Measurements from ENCODE around the gene ARID1A. TPM values are rescaled to one million over a fixed set of nuclear protein-coding genes. Genes with fewer than 3 reads are reported as not detected.
A peak's percentile ranks its signal among the peaks of the same experiment; 100 is the strongest.

Gene ARID1A
- total and polyA plus RNA-seq, 9 of the 15 experiments (the other 6 are each of a cell fraction or from before 2014, with no cell fraction given), result 8.3 to 88.3 (median 22.5) TPM

- TF ChIP-seq GTF3C2 (IDR thresholded peaks at IDR 0.05; ENCODE audit: borderline replicate concordance, extremely low read depth, insufficient read length), result no peak
- TF ChIP-seq KLF1 (tag; IDR thresholded peaks at IDR 0.05), result no peak
- TF ChIP-seq, protein P1, sequence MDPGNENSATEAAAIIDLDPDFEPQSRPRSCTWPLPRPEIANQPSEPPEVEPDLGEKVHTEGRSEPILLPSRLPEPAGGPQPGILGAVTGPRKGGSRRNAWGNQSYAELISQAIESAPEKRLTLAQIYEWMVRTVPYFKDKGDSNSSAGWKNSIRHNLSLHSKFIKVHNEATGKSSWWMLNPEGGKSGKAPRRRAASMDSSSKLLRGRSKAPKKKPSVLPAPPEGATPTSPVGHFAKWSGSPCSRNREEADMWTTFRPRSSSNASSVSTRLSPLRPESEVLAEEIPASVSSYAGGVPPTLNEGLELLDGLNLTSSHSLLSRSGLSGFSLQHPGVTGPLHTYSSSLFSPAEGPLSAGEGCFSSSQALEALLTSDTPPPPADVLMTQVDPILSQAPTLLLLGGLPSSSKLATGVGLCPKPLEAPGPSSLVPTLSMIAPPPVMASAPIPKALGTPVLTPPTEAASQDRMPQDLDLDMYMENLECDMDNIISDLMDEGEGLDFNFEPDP (CRISPR knock-in tag; IDR thresholded peaks at IDR 0.05), result no peak
- TF ChIP-seq NFIC (IDR thresholded peaks at IDR 0.05), result no peak
- peak; percentile 68; the same call in 1 of the 2 replicates for TF ChIP-seq HMGXB4 (CRISPR knock-in tag; IDR thresholded peaks at IDR 0.05)
- TF ChIP-seq TCF3 (CRISPR knock-in tag; IDR thresholded peaks at IDR 0.05), result no peak
- no peak for TF ChIP-seq KLF16 (IDR thresholded peaks at IDR 0.05)
- no peak for TF ChIP-seq ZNF354B (CRISPR knock-in tag; IDR thresholded peaks at IDR 0.05)
- peak; percentile 88 for TF ChIP-seq RBBP5 (IDR thresholded peaks at IDR 0.05; ENCODE audit: borderline replicate concordance, insufficient read depth, low read length, poor library complexity, severe bottlenecking)
- no peak for TF ChIP-seq SREBF1 (IDR thresholded peaks at IDR 0.05; ENCODE audit: borderline replicate concordance, low read depth, low read length)
- TF ChIP-seq SIX5 (IDR thresholded peaks at IDR 0.05; ENCODE audit: borderline replicate concordance in 1 of 2, insufficient read depth in 1 of 2, low read depth in 1 of 2, low read length in 2 of 2), result no peak
- TF ChIP-seq ZNF124 (CRISPR knock-in tag; IDR thresholded peaks at IDR 0.05), result no peak
- TF ChIP-seq HLTF (IDR thresholded peaks at IDR 0.05), result no peak
- TF ChIP-seq SP2 (IDR thresholded peaks at IDR 0.05; ENCODE audit: extremely low read depth, low read depth, low read length, poor library complexity, severe bottlenecking), result no peak
- TF ChIP-seq STAT5A (IDR thresholded peaks at IDR 0.05; ENCODE audit: borderline replicate concordance, low read length), result no peak
- TF ChIP-seq ZNF778 (CRISPR knock-in tag; IDR thresholded peaks at IDR 0.05), result no peak
- no peak for TF ChIP-seq USF1 (CRISPR knock-in tag; IDR thresholded peaks at IDR 0.05)
Measured at GRCh38 chr1:26696654-26697430, 1.0 kb downstream of the ARID1A start (continued).

Measured in K562 (cell line).